AG04450 (cell line): ENCODE measurements around the gene RAPGEFL1. TPM values are rescaled to one million over a fixed set of nuclear protein-coding genes. Genes with fewer than 3 reads are reported as not detected.
"Not testable (repeated sequence)": the region's sequence is repeated elsewhere in the genome, so short reads cannot be mapped to it uniquely, and the experiment has no call there.

Source experiments
- CTCF ChIA-PET: fragments of 300-600, 350-600 bp; formaldehyde crosslinking; extraction: SDS; loops from one replicate; lab custom pipeline; 2022; ENCODE audit warnings: antibody characterized with exemption, inconsistent platforms; lab: Charles Lee
- POLR2A ChIA-PET: fragments of 350-600 bp; formaldehyde crosslinking; extraction: SDS; loops from one replicate; lab custom pipeline; 2021; ENCODE audit warnings: antibody characterized with exemption, inconsistent platforms; lab: Yijun Ruan, JAX
- DNase-seq: peaks from one replicate; pipeline ENCODE4 v3.0.0-alpha.2; 2011; ENCODE audit warnings: low read depth, low spot score
- H3K27ac ChIP-seq: one replicate; pipeline ENCODE4 v1.5.1; 2012; ENCODE audit warnings: low read depth, low read length, control low read depth
- H3K27me3 ChIP-seq: one replicate; pipeline ENCODE4 v1.6.0; 2012; ENCODE audit warnings: low read length; ENCODE audit not compliant: control insufficient read depth, insufficient read depth
- H3K4me3 ChIP-seq: 2 replicates; pipeline ENCODE4 v1.5.1; 2011; ENCODE audit warnings: mild to moderate bottlenecking, low read depth, low read length, control low read depth
- H3K9me3 ChIP-seq: 2 replicates; pipeline ENCODE4 v1.5.1; 2012; ENCODE audit warnings: low read length; ENCODE audit not compliant: control insufficient read depth, insufficient read depth
- CTCF ChIP-seq: IDR thresholded peaks from 2 replicates; pipeline ENCODE4 v1.5.1; 2011; ENCODE audit warnings: low read depth, low read length, control low read depth, inconsistent platforms
- polyA plus RNA-seq: library from polyadenylated mRNA; depleted of rRNA; stranded (reverse); fragments of >200 nt; gene quantifications from 2 replicates; pipeline ENCODE4 v1.2.3, GENCODE V29; 2011

Gene RAPGEFL1
- polyA plus RNA-seq, 1 experiment = 3.0 TPM

DNA sequence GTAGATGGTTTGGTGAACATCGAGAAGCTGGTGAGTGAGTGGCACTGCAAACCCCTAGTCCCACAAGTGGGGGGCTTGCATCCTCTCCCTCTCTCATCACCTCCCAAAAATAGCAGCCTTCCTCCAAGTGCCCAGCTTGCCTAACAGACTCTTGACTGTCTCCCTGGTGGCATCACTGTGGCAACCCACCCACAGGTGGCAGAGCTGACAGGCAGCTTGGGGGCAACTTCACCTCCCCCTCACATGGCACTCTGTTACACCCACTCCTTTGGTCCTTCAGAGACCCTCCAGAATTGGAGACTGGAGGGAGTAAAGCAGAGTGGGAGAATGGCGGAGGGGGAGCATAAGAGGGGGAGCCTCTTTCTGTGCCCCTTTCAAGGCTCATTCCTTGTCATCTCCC is 15.7 kb downstream of the RAPGEFL1 start:
- POLR2A ChIA-PET = no interaction called here
- no peak for TF ChIP-seq CTCF
- H3K9me3 ChIP-seq = no peaks in the 10 kb centered on the region
- no peak overlapping the region for H3K27ac ChIP-seq
- CTCF ChIA-PET = interaction anchor here (0.9 to 5.1 kb wide), 6 partner anchors 8 to 166 kb away, joined by 3 to 40 read pairs (median 14); partner anchors contain the start of gene WIPF2
- no peaks in the 10 kb centered on the region for H3K27me3 ChIP-seq
- H3K4me3 ChIP-seq = no peak overlapping the region
- DNase-seq = no peak

GRCh38 chr17:40194821-40195220 is 17.6 kb downstream of the RAPGEFL1 start:
- no peak overlapping the region for H3K27ac ChIP-seq
- POLR2A ChIA-PET = no interaction called here
- no peaks in the 10 kb centered on the region; the same call in 1 of the 2 replicates for H3K9me3 ChIP-seq
- CTCF ChIA-PET = interaction anchor here (1.2 to 2.4 kb wide), 3 partner anchors 24 to 112 kb away, joined by 3 to 16 read pairs (median 3); partner anchors contain the start of gene WIPF2
- TF ChIP-seq CTCF = no peak
- H3K4me3 ChIP-seq = no peak overlapping the region
- DNase-seq = no peak
- H3K27me3 ChIP-seq = no peaks in the 10 kb centered on the region

DNA sequence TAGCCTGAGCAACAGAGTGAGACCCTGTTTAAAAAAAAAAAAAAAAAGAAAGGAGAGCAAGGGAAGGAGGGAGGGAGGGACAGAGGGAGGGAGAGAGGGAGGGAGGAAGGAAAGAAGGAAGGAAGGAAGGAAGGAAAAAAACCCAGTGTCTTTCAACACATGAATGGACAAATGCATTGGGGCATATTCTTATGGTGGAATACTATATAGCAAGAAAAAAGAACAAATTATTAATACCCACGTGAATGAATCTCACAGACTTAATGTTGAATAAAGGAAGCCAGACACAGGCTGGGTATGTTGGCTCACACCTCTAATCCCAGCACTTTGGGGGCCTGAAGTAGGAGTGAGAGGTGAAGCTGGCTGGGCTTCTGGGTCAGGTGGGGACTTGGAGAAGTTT is 20.3 kb downstream of the RAPGEFL1 start:
- no peaks in the 10 kb centered on the region; the same call in 1 of the 2 replicates for H3K9me3 ChIP-seq
- no peaks in the 10 kb centered on the region for H3K27me3 ChIP-seq
- no peak for DNase-seq
- CTCF ChIA-PET = interaction anchor here (2.4 kb wide), 1 partner anchor 21 kb away, joined by 11 read pairs; the partner anchor contains the start of gene WIPF2
- POLR2A ChIA-PET = interaction anchor here (0.5 to 0.6 kb wide), 2 partner anchors 8 to 58 kb away, joined by 3 to 6 read pairs; no protein-coding TSS in a partner anchor
- H3K27ac ChIP-seq = no peak overlapping the region
- TF ChIP-seq CTCF = no peak
- H3K4me3 ChIP-seq = no peak overlapping the region

DNA sequence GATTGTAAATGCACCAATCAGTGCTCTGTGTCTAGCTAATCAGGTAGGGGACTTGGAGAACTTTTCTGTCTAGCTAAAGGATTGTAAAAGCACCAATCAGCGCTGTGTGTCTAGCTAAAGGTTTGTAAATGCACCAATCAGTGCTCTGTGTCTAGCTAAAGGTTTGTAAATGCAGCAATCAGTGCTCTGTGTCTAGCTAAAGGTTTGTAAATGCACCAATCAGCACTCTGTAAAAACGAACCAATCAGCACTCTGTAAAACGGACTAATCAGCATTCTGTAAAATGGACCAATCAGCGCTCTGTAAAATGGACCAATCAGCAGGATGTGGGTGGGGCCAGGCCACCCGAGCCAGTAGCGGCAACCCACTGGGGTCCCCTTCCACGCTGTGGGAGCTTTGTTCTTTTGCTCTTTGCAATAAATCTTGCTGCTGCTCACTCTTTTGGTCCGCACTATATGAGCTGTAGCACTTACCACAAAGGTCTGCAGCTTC is 20.7 kb downstream of the RAPGEFL1 start:
- ChIA-PET POLR2A (interaction anchor here (0.5 to 0.6 kb wide), 2 partner anchors 8 to 58 kb away, joined by 3 to 6 read pairs; no protein-coding TSS in a partner anchor), CTCF (interaction anchor here (1.5 to 2.4 kb wide), 2 partner anchors 21 to 92 kb away, joined by 8 to 11 read pairs; partner anchors contain the start of gene WIPF2)
- not testable (repeated sequence) for H3K9me3 ChIP-seq, H3K4me3 ChIP-seq, DNase-seq, H3K27me3 ChIP-seq, H3K27ac ChIP-seq

GRCh38 chr17:40198576-40198975 is 21.3 kb downstream of the RAPGEFL1 start:
- Histone ChIP-seq H3K27me3 (peaks cover 6% of the 10 kb centered on the region), H3K27ac (no peak overlapping the region), H3K4me3 (no peak overlapping the region), H3K9me3 (no peaks in the 10 kb centered on the region; the same call in 1 of the 2 replicates)
- CTCF ChIA-PET = interaction anchor here (1.1 to 2.4 kb wide), 4 partner anchors 20 to 156 kb away, joined by 3 to 11 read pairs (median 6); partner anchors contain the start of gene WIPF2
- no peak for TF ChIP-seq CTCF
- DNase-seq = no peak
- POLR2A ChIA-PET = no interaction called here
